DOHH2 (cell line): ENCODE results near the gene CTSW.

Experiments
- EZH2phosphoT487 ChIP-seq: fragments of 200-600 bp; sonication (generic); IDR thresholded peaks from 2 replicates; pipeline ENCODE4 v1.6.1; 2017; ENCODE audit warnings: borderline replicate concordance, mild to moderate bottlenecking, antibody characterized with exemption, low read length, moderate library complexity, mixed read lengths
- TF ChIP-seq, protein P1 (sequence below): fragments of 200-600 bp; sonication (generic); IDR thresholded peaks from one replicate; pipeline ENCODE4 v1.5.1; 2014; ENCODE audit warnings: antibody characterized with exemption, mild to moderate bottlenecking, low read depth, low read length; ENCODE audit not compliant: poor library complexity, severe bottlenecking

GRCh38 chr11:65858681-65859087 is 21.0 kb upstream of the CTSW start:
- TF ChIP-seq, protein P1, sequence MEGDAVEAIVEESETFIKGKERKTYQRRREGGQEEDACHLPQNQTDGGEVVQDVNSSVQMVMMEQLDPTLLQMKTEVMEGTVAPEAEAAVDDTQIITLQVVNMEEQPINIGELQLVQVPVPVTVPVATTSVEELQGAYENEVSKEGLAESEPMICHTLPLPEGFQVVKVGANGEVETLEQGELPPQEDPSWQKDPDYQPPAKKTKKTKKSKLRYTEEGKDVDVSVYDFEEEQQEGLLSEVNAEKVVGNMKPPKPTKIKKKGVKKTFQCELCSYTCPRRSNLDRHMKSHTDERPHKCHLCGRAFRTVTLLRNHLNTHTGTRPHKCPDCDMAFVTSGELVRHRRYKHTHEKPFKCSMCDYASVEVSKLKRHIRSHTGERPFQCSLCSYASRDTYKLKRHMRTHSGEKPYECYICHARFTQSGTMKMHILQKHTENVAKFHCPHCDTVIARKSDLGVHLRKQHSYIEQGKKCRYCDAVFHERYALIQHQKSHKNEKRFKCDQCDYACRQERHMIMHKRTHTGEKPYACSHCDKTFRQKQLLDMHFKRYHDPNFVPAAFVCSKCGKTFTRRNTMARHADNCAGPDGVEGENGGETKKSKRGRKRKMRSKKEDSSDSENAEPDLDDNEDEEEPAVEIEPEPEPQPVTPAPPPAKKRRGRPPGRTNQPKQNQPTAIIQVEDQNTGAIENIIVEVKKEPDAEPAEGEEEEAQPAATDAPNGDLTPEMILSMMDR: no peak
- TF ChIP-seq EZH2phosphoT487: no peak
